ENCODE results near the gene RNF167. TPM values are rescaled to one million over a fixed set of nuclear protein-coding genes. Genes with fewer than 3 reads are reported as not detected.

RNF167 gene
- total and polyA plus RNA-seq, 2 of the 13 experiments (the other 11 are each of a cell fraction or from before 2014, with no cell fraction given): 44.1 to 45.4 TPM

- TF ChIP-seq HOXA9 (CRISPR knock-in tag; IDR thresholded peaks at IDR 0.05; ENCODE audit: borderline replicate concordance) (no peak), ZC3H4 (CRISPR knock-in tag; IDR thresholded peaks at IDR 0.05; ENCODE audit: borderline replicate concordance) (no peak; the same call in 1 of the 2 replicates), ZHX2 (IDR thresholded peaks at IDR 0.05; ENCODE audit: low read depth) (no peak), ZHX2 (CRISPR knock-in tag; IDR thresholded peaks at IDR 0.05; ENCODE audit: borderline replicate concordance) (no peak), AHR (CRISPR knock-in tag; IDR thresholded peaks at IDR 0.05) (no peak), ZNF18 (CRISPR knock-in tag; IDR thresholded peaks at IDR 0.05; ENCODE audit: insufficient replicate concordance) (no peak), ZNF451 (CRISPR knock-in tag; IDR thresholded peaks at IDR 0.05) (no peak; the same call in 1 of the 2 replicates), THAP9 (CRISPR knock-in tag; IDR thresholded peaks at IDR 0.05; ENCODE audit: borderline replicate concordance) (no peak), ZNF713 (CRISPR knock-in tag; IDR thresholded peaks at IDR 0.05) (no peak), DNMT1 (CRISPR knock-in tag; IDR thresholded peaks at IDR 0.05) (no peak), ZNF225 (CRISPR knock-in tag; IDR thresholded peaks at IDR 0.05) (no peak), HOXD1 (CRISPR knock-in tag; IDR thresholded peaks at IDR 0.05) (no peak), RCOR2 (CRISPR knock-in tag; IDR thresholded peaks at IDR 0.05) (no peak), ZSCAN31 (CRISPR knock-in tag; IDR thresholded peaks at IDR 0.05; ENCODE audit: low read depth) (no peak), ZNF768 (CRISPR knock-in tag; IDR thresholded peaks at IDR 0.05) (no peak), ZBTB10 (CRISPR knock-in tag; IDR thresholded peaks at IDR 0.05; ENCODE audit: borderline replicate concordance) (no peak), MAFF (IDR thresholded peaks at IDR 0.05; ENCODE audit: low read depth, low read length) (no peak)
These were observed 28.5 kb downstream of the RNF167 start (continued) for GRCh38 chr17:4968486-4969046.

Data from HepG2 (cell line).